Endothelial cell of umbilical vein (primary cell): ENCODE results near the gene ZSWIM4. TPM values are rescaled to one million over a fixed set of nuclear protein-coding genes. Genes with fewer than 3 reads are reported as not detected.

Experiments
- BruUV-seq: library from RNA; stranded (reverse); fragments of 400-500 nt; replicated peaks from 2 replicates; lab custom pipeline; 2021; lab: Mats Ljungman, UMichigan
- CTCF ChIA-PET: fragments of 300-600, 350-600 bp; sonication (Branson Sonifier 250); formaldehyde crosslinking; loops from one replicate; lab custom pipeline; 2021; ENCODE audit warnings: antibody characterized with exemption, inconsistent platforms; lab: Charles Lee
- POLR2A ChIA-PET: fragments of 300-600, 350-600 bp; sonication (Branson Sonifier 250); formaldehyde crosslinking; loops from one replicate; lab custom pipeline; 2021; ENCODE audit warnings: antibody characterized with exemption, inconsistent platforms; lab: Charles Lee
- DNase-seq: peaks from one replicate; pipeline ENCODE4 v3.0.0-alpha.2; 2011; ENCODE audit warnings: low read depth, low spot score
- FAIRE-seq: peaks from 2 replicates; lab custom pipeline; 2011; peaks lifted over from hg19 to GRCh38; lab: Jason Lieb, UNC
- H2AFZ ChIP-seq: 2 replicates; pipeline ENCODE4 v1.6.0; 2012; ENCODE audit warnings: low read depth, low read length, control low read depth, inconsistent platforms
- H3K27ac ChIP-seq: 2 replicates; pipeline ENCODE4 v1.5.1; 2011; ENCODE audit warnings: low read depth, mild to moderate bottlenecking, control low read depth, low read length, moderate library complexity; ENCODE audit not compliant: insufficient read depth
- H3K27me3 ChIP-seq, 2 experiments: 2 replicates each; pipeline versions ENCODE4 v1.6.0 to v1.6.1; 2011; ENCODE audit warnings: low read length in 2 of 2, mixed read lengths in 1 of 2; ENCODE audit not compliant: control insufficient read depth in 2 of 2, insufficient read depth in 2 of 2
- H3K36me3 ChIP-seq, 2 experiments: 2 replicates in 1 of 2; 3 replicates in 1 of 2; pipeline ENCODE4 v1.5.1; 2011; ENCODE audit warnings: low read length in 2 of 2, mild to moderate bottlenecking in 1 of 2, moderate library complexity in 1 of 2; ENCODE audit not compliant: control insufficient read depth in 2 of 2, insufficient read depth in 2 of 2; ENCODE audit errors: extremely low read depth in 1 of 2
- H3K4me1 ChIP-seq: 3 replicates; pipeline ENCODE4 v1.5.1; 2011; ENCODE audit warnings: mild to moderate bottlenecking, low read length; ENCODE audit not compliant: control insufficient read depth, insufficient read depth; ENCODE audit errors: extremely low read depth
- H3K4me2 ChIP-seq: 2 replicates; pipeline ENCODE4 v1.6.1; 2011; ENCODE audit warnings: low read length, control low read depth, mixed read lengths; ENCODE audit not compliant: insufficient read depth
- H3K4me3 ChIP-seq, 3 experiments: fragments of 200-600 bp in 1 of 3; sonication (generic), shearing (Covaris generic) in 1 of 3; replicated peaks in 1 of 3; 2 replicates each; pipeline ENCODE4 v1.5.1; 2011 to 2016; ENCODE audit warnings: control low read depth in 3 of 3, low read length in 3 of 3, mild to moderate bottlenecking in 2 of 3, inconsistent platforms in 1 of 3, low read depth in 1 of 3, moderate library complexity in 1 of 3; ENCODE audit not compliant: insufficient read depth in 1 of 3
- H3K79me2 ChIP-seq: 2 replicates; pipeline ENCODE4 v1.6.0; 2012; ENCODE audit warnings: low read length, inconsistent platforms; ENCODE audit not compliant: control insufficient read depth, insufficient read depth
- H3K9ac ChIP-seq: replicated peaks from 2 replicates; pipeline ENCODE3; 2011; ENCODE audit warnings: low read length, control low read depth; ENCODE audit not compliant: insufficient read depth; ENCODE audit errors: extremely low read depth
- H3K9me1 ChIP-seq: replicated peaks from 3 replicates; pipeline ENCODE4 v1.6.0; 2011; ENCODE audit warnings: mild to moderate bottlenecking, low read length; ENCODE audit not compliant: control insufficient read depth, insufficient read depth; ENCODE audit errors: extremely low read depth
- H3K9me3 ChIP-seq: replicated peaks from 2 replicates; pipeline ENCODE4 v1.5.1; 2012; ENCODE audit warnings: low read length, inconsistent platforms; ENCODE audit not compliant: control insufficient read depth, insufficient read depth
- H4K20me1 ChIP-seq: replicated peaks from 2 replicates; pipeline ENCODE3; 2011; ENCODE audit warnings: mild to moderate bottlenecking, low read length; ENCODE audit not compliant: control insufficient read depth, insufficient read depth; ENCODE audit errors: extremely low read depth
- CTCF ChIP-seq, 2 donors: IDR thresholded peaks; 1 replicate in 1 of 2; 2 replicates in 1 of 2; pipeline ENCODE4 v1.5.1; 2011; ENCODE audit warnings: low read length in 2 of 2, mild to moderate bottlenecking in 2 of 2, moderate library complexity in 2 of 2, control low read depth in 1 of 2, inconsistent platforms in 1 of 2, low read depth in 1 of 2; ENCODE audit not compliant: insufficient read depth in 1 of 2; ENCODE audit errors: extremely low read depth in 1 of 2
- EZH2 ChIP-seq: IDR thresholded peaks from 2 replicates; pipeline ENCODE4 v1.6.1; 2012; ENCODE audit warnings: borderline replicate concordance, low read depth, mild to moderate bottlenecking, moderate library complexity, low read length, inconsistent platforms; ENCODE audit not compliant: severe bottlenecking
- JUN ChIP-seq: IDR thresholded peaks from 2 replicates; pipeline ENCODE4 v1.6.1; 2011; ENCODE audit warnings: borderline replicate concordance, low read depth; ENCODE audit not compliant: insufficient read length, insufficient read depth
- MYC ChIP-seq: IDR thresholded peaks from one replicate; pipeline ENCODE4 v1.6.1; 2011; ENCODE audit warnings: mild to moderate bottlenecking, low read depth, low read length
- POLR2AphosphoS5 ChIP-seq: IDR thresholded peaks from 2 replicates; pipeline ENCODE4 v1.6.1; 2012; ENCODE audit warnings: low read depth, mild to moderate bottlenecking, control low read depth, low read length, moderate library complexity; ENCODE audit not compliant: insufficient read depth
- dilution Hi-C: fragments of 300-500 bp; cut with MboI; formaldehyde crosslinking; loops from one replicate; pipeline ENCODE4 v1.15.0; 2019; ENCODE audit warnings: low sequenced_read_pairs; ENCODE audit not compliant: extremely low pct_ligation_motif_present
- intact Hi-C: fragments of 100-400 bp; cut with micrococcal nuclease; formaldehyde crosslinking; loops from one replicate; pipeline ENCODE4 v1.10.0; 2022
- polyA plus RNA-seq, 4 experiments: library from polyadenylated mRNA; depleted of rRNA in 3 of 4; stranded (reverse) in 3 of 4; unstranded in 1 of 4; fragments of >200 nt; gene quantifications; 2 replicates each; pipeline versions ENCODE4 v1.2.1 to v1.2.3, GENCODE V29; 2011 to 2012; ENCODE audit warnings: missing spikeins in 1 of 4
- total RNA-seq: library from RNA; stranded (reverse); gene quantifications from 2 replicates; pipeline ENCODE4 v1.2.3, GENCODE V29; 2021
- TF ChIP-seq, protein P1 (sequence below): IDR thresholded peaks from 2 replicates; pipeline ENCODE4 v1.6.1; 2011; ENCODE audit not compliant: insufficient read depth, insufficient read length

The ZSWIM4 gene
- total and polyA plus RNA-seq, 2 donors (not counting 3 experiments of a cell fraction or from before 2014, with no cell fraction given) = 12.7 to 26.6 TPM

- Histone ChIP-seq H2AFZ (no peak overlapping the region), H3K27me3 (no peaks in the 10 kb centered on the region), H4K20me1 (no peaks in the 10 kb centered on the region), H3K4me2 (peak overlapping the region; percentile 96), H3K9me1 (no peaks in the 10 kb centered on the region), H3K4me3 (peak overlapping the region; percentile 72 to 84 (median 78)), H3K4me1 (peaks cover 20% of the 10 kb centered on the region), H3K79me2 (peaks cover 10% of the 10 kb centered on the region), H3K36me3 (no peaks in the 10 kb centered on the region), H3K9ac (peak overlapping the region; percentile 94), H3K9me3 (no peaks in the 10 kb centered on the region), H3K27ac (peak overlapping the region; percentile 95)
- intact Hi-C loops = loop anchor here (2.0 kb wide), 1 partner anchor 38 kb away; no protein-coding TSS in a partner anchor
- FAIRE-seq (no peak), DNase-seq (peak; percentile 80)
- TF ChIP-seq CTCF (IDR thresholded peaks at IDR 0.05; ENCODE audit: extremely low read depth in 1 of 2, insufficient read depth in 1 of 2, low read depth in 1 of 2, low read length in 2 of 2) (no peak), POLR2AphosphoS5 (no peak), JUN (no peak), EZH2 (no peak), MYC (no peak)
- TF ChIP-seq, protein P1, sequence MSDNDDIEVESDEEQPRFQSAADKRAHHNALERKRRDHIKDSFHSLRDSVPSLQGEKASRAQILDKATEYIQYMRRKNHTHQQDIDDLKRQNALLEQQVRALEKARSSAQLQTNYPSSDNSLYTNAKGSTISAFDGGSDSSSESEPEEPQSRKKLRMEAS = no peak
- ChIA-PET POLR2A (interaction anchor here (0.7 to 2.3 kb wide), 3 partner anchors 13 to 62 kb away, joined by 5 to 9 read pairs (median 7); partner anchors contain the start of gene C19orf53), CTCF (interaction anchor here (1.4 to 5.7 kb wide), 4 partner anchors 10 to 68 kb away, joined by 5 to 48 read pairs (median 20); partner anchors contain the start of gene MRI1)
- no TSS peak for BruUV-seq
- dilution Hi-C loops = no loop called here
Measured at GRCh38 chr19:13794398-13794756, 866 bp upstream of the ZSWIM4 start.
